Stimulated activated CD8-positive, alpha-beta memory T cell treated with anti-CD3 and anti-CD28 coated beads, Interleukin-4, amount 100 ng/mL, for 24 hours (primary cell): ENCODE measurements around the gene SSRP1.

ENCODE experiments used
- DNase-seq: peaks from one replicate; pipeline ENCODE4 v3.0.0-alpha.2; 2020; ENCODE audit warnings: low read depth

SSRP1 gene

GRCh38 chr11:57359896-57360690 lies 24.4 kb upstream of the SSRP1 start:
- no peak for DNase-seq

- no peak for DNase-seq
These were observed 23.7 kb upstream of the SSRP1 start for GRCh38 chr11:57359396-57359795.

- DNase-seq, result no peak
These were observed 23.3 kb upstream of the SSRP1 start for GRCh38 chr11:57358991-57359390.

GRCh38 chr11:57358543-57358961 lies 22.9 kb upstream of the SSRP1 start:
- no peak for DNase-seq

GRCh38 chr11:57357856-57358255 lies 22.2 kb upstream of the SSRP1 start:
- DNase-seq, result no peak

- no peak for DNase-seq
These were observed 21.6 kb upstream of the SSRP1 start for GRCh38 chr11:57357310-57357709.

GRCh38 chr11:57356268-57356667 lies 20.6 kb upstream of the SSRP1 start:
- no peak for DNase-seq

- DNase-seq, result no peak
These were observed 19.0 kb upstream of the SSRP1 start for GRCh38 chr11:57354699-57355098.

GRCh38 chr11:57353852-57354251 lies 18.2 kb upstream of the SSRP1 start:
- no peak for DNase-seq

- no peak for DNase-seq
These were observed 17.8 kb upstream of the SSRP1 start for GRCh38 chr11:57353446-57353845.

- no peak for DNase-seq
These were observed 17.3 kb upstream of the SSRP1 start for GRCh38 chr11:57353036-57353435.

GRCh38 chr11:57349491-57350274 lies 14.0 kb upstream of the SSRP1 start:
- peak; percentile 51 for DNase-seq

- no peak for DNase-seq
These were observed 13.1 kb upstream of the SSRP1 start for GRCh38 chr11:57348636-57349313.

- DNase-seq, result no peak
These were observed 12.4 kb upstream of the SSRP1 start for GRCh38 chr11:57348052-57348451.

- no peak for DNase-seq
These were observed 11.6 kb upstream of the SSRP1 start for GRCh38 chr11:57347336-57347735.

- peak; percentile 50 for DNase-seq
These were observed 10.0 kb upstream of the SSRP1 start for GRCh38 chr11:57345555-57346211.

GRCh38 chr11:57344826-57345225 lies 9.1 kb upstream of the SSRP1 start:
- DNase-seq, result no peak

- DNase-seq, result no peak
These were observed 8.1 kb upstream of the SSRP1 start for GRCh38 chr11:57343825-57344224.

GRCh38 chr11:57342702-57343101 lies 7.0 kb upstream of the SSRP1 start:
- DNase-seq, result no peak

GRCh38 chr11:57341250-57341808 lies 5.6 kb upstream of the SSRP1 start:
- DNase-seq, result no peak

- DNase-seq, result no peak
These were observed 4.4 kb upstream of the SSRP1 start for GRCh38 chr11:57340039-57340615.

- no peak for DNase-seq
These were observed 3.6 kb upstream of the SSRP1 start for GRCh38 chr11:57339328-57339727.
